ENCODE results near the gene ANKIB1.

The ANKIB1 gene

DNA sequence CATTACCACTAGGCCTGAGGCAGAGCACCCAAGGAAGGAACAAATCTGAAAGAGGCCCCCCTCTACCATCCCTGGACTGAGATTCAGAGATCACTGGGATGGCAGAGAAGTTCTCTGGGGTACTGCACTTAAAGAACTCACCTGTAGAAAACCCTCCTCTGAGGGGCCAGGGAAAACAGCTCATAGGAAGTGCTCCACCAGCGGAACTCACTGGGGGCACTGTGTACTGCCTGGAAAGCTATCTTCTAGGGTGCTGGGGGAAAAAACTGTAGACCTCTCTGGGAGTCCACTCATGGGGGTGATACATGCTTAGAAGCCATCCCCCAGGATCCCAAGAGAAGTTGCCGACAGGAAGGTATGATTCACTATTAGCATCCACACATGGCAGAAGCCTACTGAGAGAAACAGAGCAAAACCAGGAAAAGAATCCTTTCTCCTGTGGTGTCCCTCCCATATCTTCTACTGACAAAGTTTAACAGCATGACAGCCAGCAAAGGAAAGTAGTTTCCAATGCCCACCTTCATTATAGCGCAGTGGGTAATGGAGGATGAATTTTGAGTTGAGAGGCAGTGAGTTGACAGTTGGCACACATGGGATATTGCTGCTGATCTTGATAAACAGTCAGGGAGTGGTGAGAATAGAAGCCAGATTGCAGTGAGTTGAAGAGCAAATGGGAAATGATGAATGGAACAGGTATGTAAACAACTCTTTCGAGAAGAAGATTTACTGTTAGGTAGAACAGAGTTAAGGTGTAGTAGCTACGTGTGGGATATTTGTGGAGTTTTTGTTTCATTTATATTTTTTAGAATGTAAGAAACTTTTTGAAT, 20.9 kb downstream of the ANKIB1 start:
- DNase-seq (ENCODE audit: low spot score): no peak

DNA sequence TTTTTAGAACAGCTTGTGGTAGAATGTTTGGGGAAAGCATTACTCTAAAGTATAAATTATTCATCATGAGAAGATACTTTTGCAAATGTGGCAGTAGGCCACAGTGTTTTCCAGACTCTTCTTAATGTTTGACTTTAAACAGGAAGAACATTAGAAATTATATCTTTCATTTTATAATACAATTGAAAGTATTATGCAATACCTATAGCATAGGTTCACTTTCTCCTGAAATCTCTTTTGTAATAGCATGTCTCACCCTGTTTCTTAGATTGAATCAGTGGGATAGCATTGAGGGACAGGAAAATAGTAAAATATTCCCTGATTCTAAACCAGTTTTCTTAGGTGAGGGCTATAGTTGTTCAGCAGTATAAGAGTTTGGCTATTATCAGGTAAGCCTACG, 23.1 kb downstream of the ANKIB1 start:
- DNase-seq (ENCODE audit: low spot score): no peak

DNA sequence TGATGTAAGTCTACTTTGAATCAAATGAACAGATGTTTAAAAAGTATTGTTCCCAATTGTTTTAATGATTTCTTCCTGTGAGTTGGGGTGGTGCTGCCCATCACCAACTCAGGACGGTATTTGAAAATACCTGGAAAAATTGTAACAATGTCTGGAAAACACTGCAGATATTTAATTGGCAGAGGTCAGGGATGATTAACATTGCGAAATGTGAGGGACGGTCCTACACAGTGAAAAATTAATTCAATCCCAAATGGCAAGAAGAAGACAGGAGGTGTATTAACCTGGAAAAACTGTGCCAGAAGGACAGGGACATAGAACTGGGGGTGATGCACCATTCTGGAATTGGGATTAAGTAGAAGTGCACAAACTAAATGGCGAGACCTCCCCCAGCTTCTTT, 29.6 kb downstream of the ANKIB1 start:
- DNase-seq (ENCODE audit: low spot score): no peak

DNA sequence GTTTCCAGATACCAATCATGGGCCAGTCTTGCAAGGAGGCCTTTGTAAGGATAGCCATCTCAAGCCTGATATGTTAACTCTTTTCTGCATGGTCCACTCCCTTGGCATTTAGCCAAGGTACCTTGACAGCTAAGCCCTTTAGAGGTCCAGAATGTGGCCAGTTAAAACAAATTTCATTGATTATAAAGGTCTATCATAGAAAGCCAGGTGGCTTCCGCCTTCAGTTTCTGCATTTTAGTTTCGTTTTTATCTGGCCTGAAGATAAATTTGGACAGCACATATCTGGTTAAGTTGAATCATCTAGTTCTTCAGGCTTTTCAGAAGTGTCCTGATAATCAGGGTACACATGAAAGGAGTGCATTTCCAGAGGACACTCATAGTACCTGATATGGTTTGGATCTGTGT, 30.7 kb downstream of the ANKIB1 start:
- no peak for DNase-seq (ENCODE audit: low spot score)

DNA sequence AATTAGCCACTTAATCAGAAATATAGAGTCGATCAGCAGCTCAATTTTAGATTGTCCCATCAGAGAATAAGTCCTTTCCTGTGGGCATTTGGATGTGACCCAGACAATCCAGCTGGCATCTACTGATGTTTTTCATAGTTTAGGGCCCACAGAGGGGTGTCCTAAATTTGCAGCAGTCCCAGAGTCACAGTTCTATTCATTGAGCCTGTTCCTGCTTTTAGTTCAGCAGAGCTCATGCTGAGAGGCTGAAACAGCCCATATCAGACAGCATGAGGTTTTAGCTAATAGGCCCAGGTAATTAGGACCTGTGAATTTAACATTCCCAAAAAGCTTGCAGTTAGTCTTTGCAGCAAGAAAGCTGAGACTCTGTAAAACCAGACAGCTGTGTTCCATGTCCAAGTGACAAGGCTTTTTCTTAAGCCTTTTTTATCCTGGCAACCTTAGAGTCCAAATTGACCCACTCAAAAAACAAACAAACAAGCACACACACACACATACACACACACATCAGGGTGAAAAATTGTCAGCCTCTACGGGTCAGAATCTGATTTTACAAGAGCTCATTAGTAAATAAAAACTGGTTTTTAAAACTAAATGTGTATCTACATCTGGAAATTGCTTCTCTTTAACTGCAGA, 33.7 kb downstream of the ANKIB1 start:
- DNase-seq (ENCODE audit: low spot score): no peak

DNA sequence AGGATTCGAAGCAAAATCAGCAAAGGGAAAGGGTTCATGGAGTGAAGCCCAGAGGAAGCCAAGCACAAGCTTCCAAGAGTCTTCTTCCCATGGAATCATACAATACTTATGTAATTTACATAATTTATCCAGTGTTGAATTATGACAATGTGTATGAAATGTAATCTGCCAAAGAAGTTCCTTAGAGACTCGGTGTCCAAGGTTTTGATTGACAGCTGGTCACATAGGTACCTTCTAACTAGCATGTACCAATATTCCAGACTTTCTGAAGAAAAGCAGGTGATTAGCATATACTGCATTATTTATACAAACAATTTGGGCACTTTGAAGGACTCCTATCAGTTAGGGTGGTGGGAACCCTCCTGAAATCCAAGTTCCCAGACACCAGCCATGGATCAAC, 35.3 kb downstream of the ANKIB1 start:
- no peak for DNase-seq (ENCODE audit: low spot score)

DNA sequence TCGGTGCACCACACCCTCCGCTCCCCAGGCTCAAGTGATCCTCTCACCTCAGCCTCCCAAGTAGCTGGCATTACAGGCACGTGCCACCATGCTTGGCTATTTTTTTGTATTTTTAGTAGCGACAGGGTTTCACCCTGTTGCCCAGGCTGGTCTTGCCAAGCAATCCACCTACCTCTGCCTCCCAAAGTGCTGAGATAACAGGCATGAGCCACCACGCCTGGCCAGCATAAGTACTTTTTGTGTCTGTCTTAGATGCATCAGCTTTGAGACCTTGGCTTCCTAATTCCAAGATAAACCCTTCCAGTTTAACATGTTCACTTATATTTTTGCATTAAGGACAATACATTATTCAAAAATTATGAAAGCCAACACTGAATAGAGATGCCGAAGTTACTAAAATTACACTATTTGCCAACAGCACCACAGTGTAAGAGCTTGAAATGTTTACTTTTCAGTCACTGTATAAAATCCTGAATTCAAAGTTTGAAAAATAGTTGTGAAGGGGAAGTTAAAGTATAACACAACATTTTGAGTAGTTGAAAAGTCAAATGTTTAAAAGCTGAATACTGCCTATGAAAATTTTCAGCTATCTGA, 36.5 kb downstream of the ANKIB1 start:
- no peak for DNase-seq (ENCODE audit: low spot score)

DNA sequence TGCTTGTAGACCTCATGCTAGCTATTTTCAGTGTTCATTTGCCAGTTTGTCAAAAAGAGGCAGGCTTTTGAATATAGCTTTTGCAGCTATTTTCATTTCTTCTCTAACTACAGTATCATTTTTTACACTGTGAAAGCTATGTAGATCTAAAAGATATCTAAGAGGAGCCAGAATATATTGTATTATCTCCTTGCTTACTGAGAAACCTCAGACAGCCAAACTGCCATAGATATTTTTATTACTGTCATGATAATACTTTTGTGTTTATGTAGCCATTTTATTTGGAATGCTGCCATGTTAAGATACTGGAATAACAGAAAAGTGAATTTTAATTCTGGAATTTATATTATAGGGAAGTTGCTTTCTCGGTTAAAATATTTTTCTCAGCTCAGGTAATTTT, 37.2 kb downstream of the ANKIB1 start:
- no peak for DNase-seq (ENCODE audit: low spot score)

DNA sequence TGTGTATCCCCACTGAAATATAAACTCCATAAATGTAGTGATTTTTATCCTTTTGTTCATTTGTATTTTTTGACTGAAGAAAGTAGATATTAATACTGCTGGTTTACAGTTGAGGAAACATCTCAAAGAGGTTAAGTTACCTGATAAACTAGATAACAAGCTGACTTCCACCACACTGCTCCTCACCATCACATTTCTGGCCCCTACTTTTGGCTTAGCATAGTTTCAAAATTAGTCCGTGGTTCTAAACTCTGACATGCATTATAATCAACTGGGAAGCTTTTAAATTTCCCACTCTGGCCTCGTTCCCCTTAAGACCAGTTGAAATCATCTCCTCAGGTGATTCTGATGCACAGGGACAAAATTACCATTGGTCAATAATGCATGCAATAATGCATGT, 43.5 kb downstream of the ANKIB1 start:
- no peak for DNase-seq (ENCODE audit: low spot score)

DNA sequence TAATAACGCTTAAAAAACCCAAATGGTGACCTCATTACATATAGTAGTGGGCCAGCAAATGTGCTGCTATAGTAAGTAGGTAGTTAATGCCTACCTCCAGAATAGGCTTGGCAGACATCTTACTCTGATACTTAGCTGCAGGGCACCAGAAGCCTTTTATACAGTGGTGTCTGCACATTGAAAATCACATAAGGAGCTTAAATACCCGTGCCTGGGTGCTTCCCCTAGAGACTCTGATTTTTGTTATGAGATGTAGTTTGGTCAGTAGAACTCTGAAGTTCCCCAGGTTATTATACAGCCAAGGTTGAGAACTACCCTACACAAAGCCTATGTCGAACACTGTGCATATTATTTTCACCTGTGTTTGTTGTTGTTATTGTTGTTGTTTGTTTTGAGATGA, 47.2 kb downstream of the ANKIB1 start:
- DNase-seq (ENCODE audit: low spot score): no peak

DNA sequence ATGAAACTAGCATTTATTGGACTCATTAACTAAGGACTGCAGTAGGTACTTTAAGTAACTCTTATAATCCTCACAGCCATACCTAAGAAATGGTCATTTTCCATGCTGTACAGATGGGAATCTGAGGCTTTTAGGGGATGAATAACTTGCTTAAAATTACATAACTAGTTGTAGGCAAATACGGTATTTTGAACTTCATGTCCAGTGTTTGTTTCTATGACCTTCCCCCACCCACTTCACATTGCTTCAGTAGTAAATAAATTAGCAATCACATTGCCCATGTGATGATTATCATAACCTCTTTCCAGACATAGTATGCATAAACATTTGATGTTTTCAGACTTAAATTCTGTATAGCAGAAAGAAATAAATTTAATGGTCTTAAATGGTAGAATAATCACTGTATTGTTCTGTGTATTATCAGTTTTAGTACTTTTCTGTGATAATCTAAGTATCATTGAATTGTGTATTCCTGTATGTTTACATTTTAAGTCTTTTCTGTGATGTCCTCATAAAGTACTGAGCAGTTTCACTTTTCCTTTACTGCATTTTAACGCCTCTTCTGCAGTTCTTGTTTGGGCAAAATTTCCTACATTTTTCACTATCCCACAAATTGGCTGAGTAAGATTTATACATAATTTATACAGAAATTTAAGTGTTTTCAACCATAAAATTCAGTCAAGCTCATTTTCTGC, 48.3 kb downstream of the ANKIB1 start:
- no peak for DNase-seq (ENCODE audit: low spot score)

DNA sequence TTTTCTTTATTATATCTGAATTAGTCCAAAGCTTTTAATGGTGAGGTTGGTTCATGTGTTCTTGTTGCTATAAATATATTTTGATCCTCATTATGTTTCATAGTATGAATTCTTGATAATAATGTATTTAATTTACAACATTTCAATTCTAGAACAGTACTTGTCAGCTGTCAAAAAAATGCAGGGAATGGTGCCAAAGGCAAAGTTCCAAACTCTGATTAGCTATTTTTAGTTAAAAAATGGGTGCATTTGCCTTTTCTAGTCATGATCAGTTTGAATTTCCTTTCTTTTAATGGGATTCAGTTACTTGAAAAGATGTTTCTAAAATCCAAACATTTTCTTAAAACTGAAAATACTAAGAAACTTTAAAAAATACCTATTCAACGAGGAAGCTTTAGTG, 49.6 kb downstream of the ANKIB1 start:
- DNase-seq (ENCODE audit: low spot score): no peak

DNA sequence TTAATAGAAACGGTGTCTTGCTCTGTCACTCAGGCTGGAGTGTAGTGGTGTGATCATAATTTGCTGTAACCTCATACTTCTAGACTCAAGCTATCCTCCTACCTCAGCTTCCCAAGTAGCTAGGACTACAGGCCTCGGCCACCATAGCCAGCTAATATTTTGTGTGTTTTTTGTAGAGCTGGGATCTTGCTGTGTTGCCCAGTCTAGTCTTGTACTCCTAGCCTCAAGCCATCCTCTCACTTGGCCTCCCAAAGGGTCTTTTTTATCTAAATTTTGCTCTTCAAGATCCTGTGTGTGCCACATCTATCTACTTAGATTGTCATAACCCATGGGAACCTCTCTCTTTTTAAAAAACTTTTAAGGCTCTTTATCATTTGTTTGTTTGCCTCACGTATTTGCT, 50.5 kb downstream of the ANKIB1 start:
- DNase-seq (ENCODE audit: low spot score): no peak

DNA sequence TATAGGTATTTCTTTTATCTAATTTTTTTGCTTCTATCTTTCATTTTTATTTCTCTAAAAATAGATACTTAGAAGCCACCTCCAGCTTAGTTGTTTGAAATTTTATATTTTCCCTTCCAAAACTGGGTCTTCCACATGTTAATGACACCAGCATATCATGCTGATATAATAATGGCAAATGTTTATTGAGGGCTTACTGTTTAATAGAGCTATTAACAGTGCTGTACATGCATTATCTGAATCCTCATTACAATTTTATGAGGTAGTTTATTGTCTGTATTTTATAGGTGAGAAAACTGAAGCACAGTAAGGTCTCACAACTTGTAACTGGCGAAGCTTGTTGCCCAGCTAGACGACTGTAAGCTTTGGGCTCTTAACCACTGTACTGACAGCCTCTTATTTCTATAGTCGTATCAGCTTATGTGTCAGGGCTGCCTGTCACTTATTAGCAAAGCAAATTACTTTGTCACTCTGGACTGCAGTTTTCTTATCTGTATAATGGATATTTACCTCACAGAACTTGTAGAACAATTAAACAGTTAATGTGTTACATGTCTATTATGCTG, 51.2 kb downstream of the ANKIB1 start:
- DNase-seq (ENCODE audit: low spot score): no peak

DNA sequence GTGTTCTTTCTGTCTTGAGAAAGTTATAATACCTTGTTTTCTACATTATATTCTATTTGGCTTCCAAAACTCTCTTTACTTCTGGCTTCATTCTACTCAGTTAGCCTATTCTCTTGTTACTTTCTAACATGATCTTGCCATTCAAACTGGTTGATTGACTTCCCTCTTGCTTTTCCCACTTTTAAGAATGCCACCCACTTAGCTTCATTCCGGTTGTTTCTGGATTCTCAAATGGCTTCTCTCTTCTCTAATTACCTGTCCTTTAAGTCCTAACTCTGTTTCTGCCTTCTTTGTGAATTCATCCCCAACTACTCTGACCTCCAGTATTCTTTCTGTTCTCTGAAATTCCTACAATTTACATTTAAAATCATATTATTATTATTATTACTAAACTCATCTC, 52.0 kb downstream of the ANKIB1 start:
- no peak for DNase-seq (ENCODE audit: low spot score)

DNA sequence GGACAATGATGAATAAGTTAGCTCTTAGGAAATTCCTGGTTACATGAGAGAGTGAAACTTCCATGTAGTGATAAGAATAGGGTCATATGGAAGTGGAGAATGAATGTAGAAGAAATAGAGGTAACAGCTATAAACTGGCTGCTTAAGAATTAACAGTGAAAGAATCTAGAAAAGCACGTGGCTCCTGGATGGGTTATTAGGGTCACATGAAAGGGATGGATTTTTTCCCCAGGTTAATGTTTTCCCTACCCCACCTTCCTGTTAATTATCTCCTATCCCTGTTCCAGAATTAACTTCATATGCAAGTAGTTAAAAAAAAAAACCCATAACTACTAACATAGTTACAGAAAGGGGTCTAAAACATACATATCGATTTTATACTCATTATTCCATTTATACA, 58.0 kb downstream of the ANKIB1 start:
- no peak for DNase-seq (ENCODE audit: low spot score)

DNA sequence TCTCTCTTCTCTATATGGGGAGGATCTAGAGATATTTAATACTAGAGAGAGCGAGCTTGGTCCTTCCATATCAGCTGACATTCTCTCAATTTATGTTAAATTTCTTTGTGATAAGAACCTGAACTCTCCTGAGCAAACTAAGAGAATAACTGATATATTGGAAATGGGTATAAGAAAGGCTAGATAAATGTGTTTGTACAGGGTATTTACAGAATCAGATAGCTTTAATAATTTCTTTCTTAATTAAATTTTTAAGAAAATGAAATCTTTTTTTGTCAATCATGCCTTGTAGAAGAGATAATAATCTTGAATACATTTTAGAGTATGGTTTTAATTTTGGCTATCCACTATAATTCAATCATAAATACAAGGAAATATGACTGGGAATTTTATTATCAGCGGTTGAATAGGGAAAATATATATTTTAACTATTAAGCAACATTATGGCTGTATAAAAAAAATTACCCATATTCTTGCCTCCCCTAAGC, 58.7 kb downstream of the ANKIB1 start:
- no peak for DNase-seq (ENCODE audit: low spot score)

DNA sequence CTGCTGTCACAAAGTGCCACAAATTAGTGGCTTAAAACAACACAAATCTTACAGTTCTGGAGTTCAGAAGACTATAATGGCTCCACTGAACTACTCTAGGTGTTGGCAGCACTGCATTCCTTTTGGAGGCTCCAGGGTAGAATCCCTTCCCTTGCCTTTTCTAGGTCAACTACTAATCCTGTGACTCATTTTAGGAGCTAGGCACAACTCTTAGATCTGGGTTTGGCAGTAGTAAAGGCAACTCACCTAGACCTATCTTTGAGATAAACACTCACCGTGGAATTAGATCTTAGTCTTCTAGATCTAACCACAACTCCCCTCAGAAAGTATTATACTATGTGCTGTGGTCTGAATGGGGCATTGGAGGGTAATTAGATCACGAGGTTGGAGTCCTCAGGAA, 60.4 kb downstream of the ANKIB1 start:
- DNase-seq (ENCODE audit: low spot score): no peak

DNA sequence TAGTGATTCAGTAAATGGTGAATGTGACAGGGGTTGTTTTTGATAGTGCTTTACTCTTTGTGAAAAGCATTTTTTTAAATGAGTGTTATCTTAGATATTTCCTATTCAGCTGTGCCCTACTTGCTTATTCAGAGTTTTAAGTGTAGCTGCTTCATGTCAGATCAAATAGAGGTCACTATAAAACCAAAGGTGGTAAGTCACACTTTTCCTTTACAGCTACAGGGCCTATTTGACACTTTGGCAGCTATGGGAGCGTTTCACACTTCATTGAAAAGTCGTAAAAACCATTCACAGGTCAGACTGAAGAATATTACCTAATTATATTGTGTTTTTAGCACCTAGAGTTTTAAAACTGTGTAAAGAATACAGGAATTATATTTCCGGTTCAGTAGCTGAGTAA, 67.3 kb downstream of the ANKIB1 start:
- DNase-seq (ENCODE audit: low spot score): no peak

DNA sequence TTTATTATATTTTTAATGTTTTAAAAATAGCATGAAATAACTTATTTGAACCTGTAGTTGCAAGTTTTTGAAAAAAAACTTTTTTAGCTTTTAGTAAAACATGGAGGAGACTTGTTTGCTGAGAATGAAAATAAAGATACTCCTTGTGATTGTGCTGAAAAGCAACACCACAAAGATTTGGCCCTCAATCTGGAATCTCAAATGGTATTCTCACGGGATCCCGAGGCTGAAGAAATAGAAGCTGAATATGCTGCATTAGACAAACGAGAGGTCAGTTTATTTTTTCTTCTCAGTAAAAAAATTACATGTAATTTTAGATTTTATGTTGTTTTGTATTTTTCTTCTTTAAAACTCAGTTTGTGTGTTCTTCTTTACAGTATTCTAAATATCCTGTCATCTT, 73.5 kb downstream of the ANKIB1 start:
- no peak for DNase-seq (ENCODE audit: low spot score)

DNA sequence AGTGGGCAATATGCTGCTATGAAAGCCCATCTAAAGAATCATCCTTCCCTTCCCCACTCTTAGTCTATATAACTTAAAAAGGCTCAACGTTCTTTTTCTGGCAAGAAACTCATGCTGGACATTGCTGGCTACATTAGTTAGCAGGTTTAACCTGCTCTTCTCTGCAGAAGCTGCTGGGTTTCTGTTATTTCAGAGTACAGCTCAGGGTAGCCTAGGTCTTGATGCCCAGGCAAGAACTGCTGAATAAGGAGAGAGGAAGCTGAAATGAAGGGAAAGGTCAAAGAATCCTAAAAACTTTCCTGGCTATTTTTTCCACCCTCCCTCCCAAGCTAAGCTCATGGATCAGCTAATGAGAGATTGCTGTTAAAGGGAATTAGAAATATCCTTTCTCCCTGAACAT, 79.4 kb downstream of the ANKIB1 start:
- no peak for DNase-seq (ENCODE audit: low spot score)

DNA sequence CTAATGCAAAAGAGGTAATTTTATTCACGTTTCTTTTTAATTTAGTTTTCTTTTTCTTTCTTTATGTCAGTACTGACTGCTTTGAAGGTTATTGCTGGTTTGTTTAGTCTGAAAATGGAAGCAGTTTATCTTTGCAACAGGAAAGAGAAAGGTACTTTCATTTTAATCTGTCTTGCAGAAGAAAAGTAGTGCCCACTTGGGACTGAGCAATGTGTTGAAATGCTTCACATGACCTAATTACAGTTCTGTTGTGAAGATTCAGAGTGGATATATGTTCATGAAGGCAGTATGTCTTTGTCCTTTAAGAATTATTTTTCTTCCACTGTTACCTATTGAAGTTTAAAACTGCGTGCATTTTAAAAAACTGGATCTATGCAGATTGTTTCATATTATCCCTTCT, 80.1 kb downstream of the ANKIB1 start:
- DNase-seq (ENCODE audit: low spot score): no peak
